AG04450 (cell line): ENCODE results near the gene PCDHB10. TPM values are rescaled to one million over a fixed set of nuclear protein-coding genes. Genes with fewer than 3 reads are reported as not detected.
"Not testable (repeated sequence)": the region's sequence is repeated elsewhere in the genome, so short reads cannot be mapped to it uniquely, and the experiment has no call there.

Experiments
- CTCF ChIA-PET: fragments of 300-600, 350-600 bp; formaldehyde crosslinking; extraction: SDS; loops from one replicate; lab custom pipeline; 2022; ENCODE audit warnings: antibody characterized with exemption, inconsistent platforms; lab: Charles Lee
- POLR2A ChIA-PET: fragments of 350-600 bp; formaldehyde crosslinking; extraction: SDS; loops from one replicate; lab custom pipeline; 2021; ENCODE audit warnings: antibody characterized with exemption, inconsistent platforms; lab: Yijun Ruan, JAX
- DNase-seq: peaks from one replicate; pipeline ENCODE4 v3.0.0-alpha.2; 2011; ENCODE audit warnings: low read depth, low spot score
- H3K27ac ChIP-seq: one replicate; pipeline ENCODE4 v1.5.1; 2012; ENCODE audit warnings: low read depth, low read length, control low read depth
- H3K27me3 ChIP-seq: one replicate; pipeline ENCODE4 v1.6.0; 2012; ENCODE audit warnings: low read length; ENCODE audit not compliant: control insufficient read depth, insufficient read depth
- H3K4me3 ChIP-seq: 2 replicates; pipeline ENCODE4 v1.5.1; 2011; ENCODE audit warnings: mild to moderate bottlenecking, low read depth, low read length, control low read depth
- H3K9me3 ChIP-seq: 2 replicates; pipeline ENCODE4 v1.5.1; 2012; ENCODE audit warnings: low read length; ENCODE audit not compliant: control insufficient read depth, insufficient read depth
- CTCF ChIP-seq: IDR thresholded peaks from 2 replicates; pipeline ENCODE4 v1.5.1; 2011; ENCODE audit warnings: low read depth, low read length, control low read depth, inconsistent platforms
- polyA minus RNA-seq: library from RNA; depleted of rRNA, polyadenylated mRNA; stranded (reverse); fragments of >200 nt; gene quantifications from 2 replicates; pipeline ENCODE4 v1.2.3, GENCODE V29; 2011; rRNA and poly(A)+ RNA removed
- polyA plus RNA-seq: library from polyadenylated mRNA; depleted of rRNA; stranded (reverse); fragments of >200 nt; gene quantifications from 2 replicates; pipeline ENCODE4 v1.2.3, GENCODE V29; 2011; rRNA removed

PCDHB10 gene
- 0.45 and 0.74 TPM in 2 replicates for polyA plus RNA-seq
- polyA minus RNA-seq: 0.14 and 0.22 TPM in 2 replicates

GRCh38 chr5:141192110-141192725 lies at the start of gene PCDHB10:
TSS of gene PCDHB10 (plus strand) at chr5:141192353. CDS start at chr5:141192553, 200 bp downstream.
- H3K27ac ChIP-seq: no peak within 1 kb of the TSS
- TF ChIP-seq CTCF: 0 out of 2 replicates have a peak, but pooled peaks have one; percentile 15
- POLR2A ChIA-PET: no interaction called here
- no peaks in the 10 kb centered on the region for H3K27me3 ChIP-seq
- DNase-seq: no peak
- peak within 1 kb of the TSS; percentile 41 for H3K4me3 ChIP-seq
- CTCF ChIA-PET: interaction anchor here (0.7 to 1.4 kb wide), 7 partner anchors 10 to 372 kb away, joined by 3 to 7 read pairs (median 3); partner anchors contain the start of genes PCDHB14 and PCDHB16
- peaks cover 24% of the 10 kb centered on the region for H3K9me3 ChIP-seq

DNA sequence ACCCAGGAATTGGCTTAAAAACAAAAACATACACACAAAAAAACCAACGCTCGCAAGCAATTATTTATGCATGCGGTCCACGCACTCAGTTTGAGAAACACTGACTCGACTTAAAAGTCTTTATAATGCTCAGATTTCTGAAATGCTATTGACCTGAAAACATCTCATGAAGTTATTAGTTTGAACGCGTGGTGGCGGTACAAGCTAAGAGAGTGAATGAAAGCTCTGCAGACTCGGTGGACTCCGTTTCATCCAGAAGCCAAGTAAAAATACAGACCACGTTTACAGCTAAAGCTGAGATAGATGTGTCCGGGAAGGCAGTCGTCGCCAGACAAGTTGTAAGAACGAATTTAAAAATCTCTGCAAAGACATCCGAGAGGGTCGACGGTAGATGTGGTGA lies 42.3 kb upstream of the PCDHB10 start, which contains the start of gene PCDHB6:
PCDHB6 (plus strand) TSS at position 246 of the 400 bp plus-strand sequence. CDS start 201 bp downstream, outside the sequence.
- no peaks in the 10 kb centered on the region for H3K27me3 ChIP-seq
- DNase-seq: no peak
- peaks cover 19% of the 10 kb centered on the region for H3K9me3 ChIP-seq
- no peak for TF ChIP-seq CTCF
- H3K27ac ChIP-seq: no peak within 1 kb of the TSS
- CTCF ChIA-PET: no interaction called here
- no peak within 1 kb of the TSS for H3K4me3 ChIP-seq
- POLR2A ChIA-PET: no interaction called here

GRCh38 chr5:141150224-141150992 lies 41.7 kb upstream of the PCDHB10 start:
- H3K27me3 ChIP-seq: no peaks in the 10 kb centered on the region
- ChIA-PET CTCF (no interaction called here), POLR2A (no interaction called here)
- H3K9me3 ChIP-seq: peaks cover 21% of the 10 kb centered on the region
- H3K4me3 ChIP-seq: no peak overlapping the region
- DNase-seq: no peak
- H3K27ac ChIP-seq: no peak overlapping the region
- no peak for TF ChIP-seq CTCF

- ChIA-PET POLR2A (no interaction called here), CTCF (no interaction called here)
- no peaks in the 10 kb centered on the region for H3K27me3 ChIP-seq
- H3K9me3 ChIP-seq: peaks cover 26% of the 10 kb centered on the region
- no peak for TF ChIP-seq CTCF
- H3K4me3 ChIP-seq: no peak overlapping the region
- DNase-seq: no peak
- H3K27ac ChIP-seq: no peak overlapping the region
Measured at GRCh38 chr5:141150993-141151325, 41.2 kb upstream of the PCDHB10 start.

GRCh38 chr5:141151632-141152031 lies 40.5 kb upstream of the PCDHB10 start:
- CTCF ChIA-PET: interaction anchor here (0.6 kb wide), 1 partner anchor 34 kb away, joined by 3 read pairs; no protein-coding TSS in a partner anchor
- H3K4me3 ChIP-seq, DNase-seq, POLR2A ChIA-PET, H3K27ac ChIP-seq, H3K27me3 ChIP-seq: not testable (repeated sequence)
- peaks cover 32% of the 10 kb centered on the region for H3K9me3 ChIP-seq

DNA sequence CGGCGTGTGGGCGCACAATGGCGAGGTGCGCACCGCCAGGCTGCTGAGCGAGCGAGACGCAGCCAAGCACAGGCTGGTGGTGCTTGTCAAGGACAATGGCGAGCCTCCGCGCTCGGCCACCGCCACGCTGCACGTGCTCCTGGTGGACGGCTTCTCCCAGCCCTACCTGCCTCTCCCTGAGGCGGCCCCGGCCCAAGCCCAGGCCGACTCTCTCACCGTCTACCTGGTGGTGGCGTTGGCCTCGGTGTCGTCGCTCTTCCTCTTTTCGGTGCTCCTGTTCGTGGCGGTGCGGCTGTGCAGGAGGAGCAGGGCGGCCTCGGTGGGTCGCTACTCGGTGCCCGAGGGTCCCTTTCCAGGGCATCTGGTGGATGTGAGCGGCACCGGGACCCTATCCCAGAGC lies 40.1 kb upstream of the PCDHB10 start:
- CTCF ChIA-PET: interaction anchor here (0.6 kb wide), 1 partner anchor 34 kb away, joined by 3 read pairs; no protein-coding TSS in a partner anchor
- DNase-seq, H3K27ac ChIP-seq, POLR2A ChIA-PET, H3K4me3 ChIP-seq, H3K27me3 ChIP-seq: not testable (repeated sequence)
- peaks cover 37% of the 10 kb centered on the region for H3K9me3 ChIP-seq
